Measurements from ENCODE around the gene THOP1.

The THOP1 gene

GRCh38 chr19:2856457-2857050 lies 71.3 kb downstream of the THOP1 start:
- TF ChIP-seq CTCF (IDR thresholded peaks at IDR 0.05; ENCODE audit: low read depth, low read length): no peak
- no peak overlapping the region for H3K4me3 ChIP-seq (ENCODE audit: low read depth, low read length)
- H3K27me3 ChIP-seq: no peaks in the 10 kb centered on the region
- H3K9me3 ChIP-seq: peaks cover 2% of the 10 kb centered on the region; the same call in 1 of the 2 replicates
- no peak for DNase-seq
- H3K4me1 ChIP-seq: no peaks in the 10 kb centered on the region
- peaks cover 28% of the 10 kb centered on the region for H3K36me3 ChIP-seq

DNA sequence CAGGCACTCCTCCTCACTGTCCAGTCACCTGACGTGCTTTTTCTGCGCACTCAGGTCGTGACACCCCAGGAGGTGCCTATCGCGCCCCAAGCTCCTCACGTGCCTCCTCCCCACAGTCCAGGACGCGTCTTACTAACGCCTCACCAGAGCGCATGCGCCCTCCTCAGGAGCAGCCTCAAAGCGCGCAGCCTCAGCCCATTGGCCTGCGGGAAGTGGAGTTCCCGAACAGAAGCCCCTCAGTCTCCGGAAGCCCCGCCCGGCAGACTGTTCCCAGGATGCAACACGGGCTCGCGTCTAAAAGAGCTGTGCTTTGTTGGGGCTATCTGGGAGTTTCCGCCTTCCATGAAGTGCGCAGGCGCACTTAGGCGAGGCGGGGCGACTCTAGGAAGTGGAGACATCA lies 73.6 kb downstream of the THOP1 start:
- no peak for DNase-seq
- Histone ChIP-seq H3K27me3 (no peaks in the 10 kb centered on the region), H3K4me3 (ENCODE audit: low read depth, low read length) (no peak overlapping the region), H3K9me3 (no peaks in the 10 kb centered on the region), H3K4me1 (no peaks in the 10 kb centered on the region), H3K36me3 (peaks cover 5% of the 10 kb centered on the region)
- TF ChIP-seq CTCF (IDR thresholded peaks at IDR 0.05; ENCODE audit: low read depth, low read length): no peak

- Histone ChIP-seq H3K4me1 (no peaks in the 10 kb centered on the region), H3K36me3 (no peaks in the 10 kb centered on the region), H3K27me3 (no peaks in the 10 kb centered on the region), H3K9me3 (no peaks in the 10 kb centered on the region), H3K4me3 (ENCODE audit: low read depth, low read length) (no peak overlapping the region)
- DNase-seq: no peak
- TF ChIP-seq CTCF (IDR thresholded peaks at IDR 0.05; ENCODE audit: low read depth, low read length): no peak
Measured at GRCh38 chr19:2863816-2864215, 78.5 kb downstream of the THOP1 start.

Measured in BE2C (cell line).